GM21423 (cell line): ENCODE results near the gene RARB.

Source experiments
- ATAC-seq: cut with Tn5 transposase; IDR thresholded peaks from one replicate; pipeline ENCODE4 v1.9.1; 2021; ENCODE audit warnings: mild to moderate bottlenecking, moderate library complexity; ENCODE audit not compliant: unreplicated experiment

The RARB gene

GRCh38 chr3:25500706-25501210 is 72.7 kb downstream of the RARB start:
- ATAC-seq, result no peak

DNA sequence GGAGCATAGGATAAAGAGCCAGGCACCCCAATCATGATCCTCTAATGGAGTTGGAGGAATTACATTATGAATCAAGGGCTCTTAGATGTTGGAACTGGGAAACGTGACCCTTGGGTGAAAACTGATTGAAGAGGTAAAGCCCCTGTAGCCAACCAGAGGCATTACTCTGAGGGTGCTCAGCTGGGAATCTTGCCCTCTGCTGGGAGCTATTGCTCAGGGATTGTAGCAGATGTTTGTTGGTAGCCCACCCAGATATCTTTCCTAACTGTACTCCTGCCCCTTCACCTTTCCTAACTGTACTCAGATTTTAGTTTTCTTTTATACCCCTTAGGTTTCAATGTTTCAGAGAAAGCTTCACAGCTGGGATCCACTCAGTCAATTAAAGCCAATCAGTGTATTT is 74.2 kb downstream of the RARB start:
- no peak for ATAC-seq

DNA sequence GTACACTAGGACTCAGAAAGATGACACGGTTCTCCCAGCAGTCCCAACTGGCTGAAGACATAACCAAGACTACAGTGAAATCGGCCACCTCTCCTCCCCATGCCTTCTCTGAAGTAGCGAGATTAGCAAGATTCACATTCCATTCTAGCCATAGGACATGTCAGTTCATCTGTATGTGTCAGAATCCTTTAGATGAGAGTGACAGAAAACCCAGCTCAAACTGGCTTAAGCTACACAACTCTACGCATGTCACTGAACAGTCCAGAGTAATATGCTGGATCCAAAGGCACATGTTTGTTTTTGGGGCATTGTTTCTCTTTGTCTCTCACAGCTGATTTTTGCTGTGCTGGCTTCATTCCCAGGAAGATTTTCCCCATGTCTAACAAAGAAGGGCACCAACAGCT is 75.8 kb downstream of the RARB start:
- no peak for ATAC-seq

GRCh38 chr3:25505581-25505980 is 77.5 kb downstream of the RARB start:
- no peak for ATAC-seq

DNA sequence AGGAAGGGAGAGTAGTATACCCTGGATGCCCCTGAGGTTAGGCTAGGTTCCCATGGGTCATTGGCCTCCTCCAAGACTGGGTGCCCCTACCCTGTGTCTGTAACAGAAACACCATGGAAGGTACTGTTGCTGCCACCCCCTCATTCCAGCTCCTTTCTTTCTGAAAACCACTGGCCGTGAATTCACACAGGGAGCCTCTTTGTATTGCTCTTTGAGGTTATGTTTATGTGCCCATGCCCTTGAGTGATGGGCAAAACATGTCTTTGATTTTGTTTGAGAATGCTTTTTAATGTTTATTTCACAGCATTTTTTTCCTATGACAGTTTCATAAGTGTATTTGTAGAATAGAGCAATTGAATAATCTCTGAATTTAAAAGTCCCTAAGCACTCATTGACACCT is 79.7 kb downstream of the RARB start:
- no peak for ATAC-seq

DNA sequence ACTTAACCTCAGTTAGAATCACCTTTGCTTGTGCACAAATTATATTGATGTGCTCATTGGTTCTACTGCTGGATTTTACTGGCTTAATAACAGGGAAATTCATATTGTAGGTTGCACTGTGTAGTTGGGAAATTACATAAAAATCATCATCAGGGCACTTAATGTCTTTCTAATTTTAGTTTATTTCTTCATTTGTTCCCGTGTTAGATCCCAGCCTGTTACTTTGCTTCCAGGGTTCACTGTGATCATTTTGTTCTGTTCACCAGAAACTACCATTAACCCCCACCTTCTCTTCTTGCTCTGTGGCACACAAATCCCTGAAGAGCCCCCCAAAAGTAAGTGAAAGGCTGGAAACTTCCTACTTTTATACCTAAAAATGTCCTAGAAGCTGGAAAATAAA is 80.4 kb downstream of the RARB start:
- ATAC-seq, result no peak

DNA sequence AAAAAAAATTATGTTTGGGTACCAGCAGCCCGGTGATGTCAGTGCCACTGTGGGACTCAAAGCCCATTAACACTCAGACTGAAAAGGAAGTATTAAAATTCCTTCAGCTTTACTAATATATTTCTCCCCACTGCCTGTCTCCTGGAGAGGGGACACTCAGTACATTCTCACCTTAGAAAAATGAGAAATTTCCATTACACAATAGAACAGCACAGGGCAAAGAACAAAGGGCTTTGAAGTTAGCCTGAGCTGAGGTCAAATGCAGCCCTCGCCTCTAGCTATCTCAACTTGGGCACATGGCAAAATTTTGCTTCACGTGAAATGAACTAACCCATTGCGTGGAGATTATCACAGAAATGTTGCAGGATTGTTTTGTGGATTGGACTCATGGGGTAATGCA is 80.8 kb downstream of the RARB start:
- ATAC-seq, result no peak

GRCh38 chr3:25510797-25511196 is 82.7 kb downstream of the RARB start:
- no peak for ATAC-seq

GRCh38 chr3:25511972-25512721 is 84.1 kb downstream of the RARB start:
- ATAC-seq, result no peak

DNA sequence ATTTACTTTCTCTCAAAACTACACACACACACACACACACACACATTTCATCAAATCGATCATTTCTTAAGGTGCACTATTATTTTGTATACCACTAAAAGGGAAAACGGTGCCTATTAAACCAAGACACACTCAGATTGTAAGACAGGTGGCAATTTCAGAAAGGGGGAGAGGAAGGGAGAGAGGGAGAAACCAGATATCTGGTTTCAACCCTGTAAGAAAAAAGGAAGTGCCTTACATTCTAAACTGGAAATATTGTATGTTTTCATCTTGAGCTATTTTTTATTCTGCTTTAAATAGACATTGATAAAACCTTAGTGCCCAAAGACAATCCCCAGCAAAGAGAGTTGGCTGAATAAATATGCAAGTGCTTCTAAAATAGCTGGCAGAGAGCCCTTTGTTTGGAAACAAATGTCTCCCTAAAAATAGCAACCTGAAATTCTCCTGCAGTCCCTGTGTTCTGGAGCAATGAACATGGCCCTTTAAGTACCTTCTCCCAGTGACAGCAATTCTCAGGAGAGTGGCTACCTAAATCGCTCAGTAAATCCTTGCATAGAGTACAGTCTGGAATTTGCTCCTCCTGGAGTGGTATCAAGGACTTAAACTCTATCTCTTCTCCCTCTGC is 85.7 kb downstream of the RARB start:
- no peak for ATAC-seq

DNA sequence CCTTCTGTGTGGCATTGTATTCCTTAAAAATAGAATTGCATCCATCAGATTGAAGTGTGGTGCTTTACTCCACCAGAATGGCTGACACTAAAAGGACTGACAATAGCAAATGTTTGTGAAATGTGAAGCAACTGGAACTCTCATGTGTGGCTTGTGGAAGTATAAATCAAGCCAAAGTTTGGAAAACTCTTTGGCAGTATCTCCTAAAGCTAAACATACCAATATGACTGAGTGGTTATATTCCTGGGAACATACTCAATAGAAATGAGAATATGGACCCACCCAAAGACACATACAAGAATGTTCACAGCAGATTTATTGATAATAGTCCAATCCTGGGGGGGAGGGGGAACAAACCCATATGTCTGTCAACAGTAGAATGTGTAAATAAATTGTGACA is 87.1 kb downstream of the RARB start:
- no peak for ATAC-seq

DNA sequence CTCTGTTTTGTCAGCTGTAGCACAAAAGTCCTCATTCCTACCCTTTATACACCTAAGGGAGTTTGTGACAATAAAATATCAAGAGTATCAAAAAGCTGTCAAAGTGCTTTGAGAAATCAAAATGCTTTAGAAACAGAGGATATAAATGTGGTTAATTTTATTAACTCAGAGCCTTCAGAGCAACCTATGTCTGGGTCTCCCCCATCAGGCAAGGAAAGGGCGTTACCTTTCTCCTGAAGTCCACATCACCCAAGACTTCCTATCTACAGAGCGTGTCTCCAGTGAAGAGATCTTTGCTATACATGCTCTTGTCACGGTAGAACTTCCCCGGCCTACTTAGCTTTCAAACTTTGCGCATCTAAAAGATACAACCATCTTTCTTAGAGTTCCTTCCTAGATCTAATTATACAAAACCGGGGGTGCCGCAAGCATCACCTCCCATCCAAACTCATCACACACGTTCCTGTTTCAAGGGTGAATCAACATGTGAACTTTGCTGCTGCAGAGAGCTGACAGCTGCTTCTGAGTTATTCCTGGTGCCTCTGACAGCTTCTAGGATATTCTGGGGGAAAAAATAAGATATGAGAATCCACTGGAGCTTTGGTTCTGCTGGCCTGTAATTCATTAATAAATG is 93.0 kb downstream of the RARB start:
- ATAC-seq, result no peak

GRCh38 chr3:25527336-25527735 is 99.3 kb downstream of the RARB start:
- no peak for ATAC-seq

DNA sequence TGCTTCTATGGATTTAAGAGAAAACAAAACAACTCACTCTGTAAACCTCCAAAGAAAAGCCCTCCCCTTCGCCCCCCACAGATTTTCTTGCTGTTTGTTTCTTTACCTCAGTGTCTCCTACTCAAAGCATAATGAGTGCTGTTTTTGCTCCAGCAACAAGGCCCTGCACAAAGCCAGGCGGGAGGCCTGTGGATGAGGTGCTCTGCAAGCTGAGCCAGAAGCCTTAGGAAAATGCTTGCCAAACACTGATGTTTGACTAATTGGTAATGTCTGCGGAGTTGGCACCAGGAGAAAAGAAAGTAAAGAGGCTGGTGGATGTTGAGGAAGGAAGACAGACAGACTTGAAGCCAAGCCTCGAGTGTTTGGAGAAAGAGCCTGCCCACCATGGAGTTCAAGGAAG is 99.7 kb downstream of the RARB start:
- no peak for ATAC-seq

DNA sequence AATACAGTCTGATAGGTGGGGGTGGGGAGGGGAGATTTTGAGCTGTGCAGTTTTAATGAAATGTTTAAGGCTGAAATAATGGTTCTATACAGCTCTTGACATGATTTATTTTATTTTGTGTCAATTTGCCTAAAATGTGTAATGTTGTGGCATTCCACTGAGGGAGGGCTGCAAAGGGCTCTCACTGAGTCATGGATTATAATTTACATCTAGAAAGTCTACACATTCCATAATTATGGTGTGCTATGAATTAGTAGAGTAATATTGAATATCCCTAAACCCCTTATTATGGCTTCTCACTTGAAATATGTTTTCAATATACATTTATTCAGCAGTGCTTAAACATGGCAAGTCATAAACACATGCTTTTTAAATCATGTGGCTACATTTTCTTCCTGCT is 103.9 kb downstream of the RARB start:
- ATAC-seq, result no peak

DNA sequence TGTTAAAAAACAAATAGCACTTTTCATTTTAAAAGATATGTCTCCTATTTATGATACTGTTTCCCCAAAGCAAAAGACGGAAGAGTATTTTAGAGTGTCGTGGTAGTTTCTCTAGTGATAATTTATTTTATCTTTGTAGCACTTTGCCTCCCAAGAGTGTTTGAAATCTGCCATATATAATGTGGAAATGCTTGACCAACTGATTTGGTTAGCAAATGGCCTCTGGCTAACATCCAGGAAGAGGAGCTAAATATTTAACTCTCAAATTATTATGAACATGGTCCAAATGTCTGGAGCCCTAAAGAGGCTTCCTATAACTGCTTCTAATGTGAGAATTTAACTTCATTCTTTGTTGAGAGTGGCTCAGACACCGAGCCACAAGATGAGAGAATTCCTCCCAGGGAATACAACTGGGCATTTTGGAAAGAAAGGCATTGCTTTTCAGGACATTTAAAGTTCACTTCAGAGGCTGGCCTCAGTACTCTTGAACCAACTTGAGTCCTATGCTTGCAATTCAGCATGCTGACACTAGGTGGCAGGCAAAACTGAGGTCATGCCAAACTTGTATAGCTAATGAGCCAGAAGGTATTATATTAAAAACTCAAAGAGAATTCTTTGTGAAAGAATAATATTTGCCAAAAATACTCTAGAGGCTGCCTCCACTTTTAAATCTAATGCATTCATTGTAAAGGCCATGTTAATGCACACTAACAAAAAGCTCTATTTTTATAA is 104.5 kb downstream of the RARB start:
- no peak for ATAC-seq

GRCh38 chr3:25533399-25533798 is 105.3 kb downstream of the RARB start:
- no peak for ATAC-seq

DNA sequence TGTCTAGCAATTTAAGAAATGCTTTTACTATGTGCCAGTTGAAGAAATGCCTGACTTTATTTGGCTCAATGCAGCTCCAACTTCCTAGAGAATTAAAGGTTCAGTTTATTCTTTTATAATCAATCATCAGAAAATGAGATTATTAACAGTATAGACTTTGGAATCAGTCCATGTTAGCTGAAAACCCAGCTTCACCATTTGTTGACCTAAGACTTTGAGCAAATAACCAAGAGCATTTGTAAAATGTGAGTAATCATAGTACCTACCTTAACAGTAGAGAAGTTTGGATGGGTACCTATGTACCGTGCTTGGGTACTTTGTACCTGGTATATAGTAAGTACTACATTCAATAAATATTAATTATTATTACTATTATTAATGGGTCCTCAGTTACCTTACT is 105.9 kb downstream of the RARB start:
- no peak for ATAC-seq

DNA sequence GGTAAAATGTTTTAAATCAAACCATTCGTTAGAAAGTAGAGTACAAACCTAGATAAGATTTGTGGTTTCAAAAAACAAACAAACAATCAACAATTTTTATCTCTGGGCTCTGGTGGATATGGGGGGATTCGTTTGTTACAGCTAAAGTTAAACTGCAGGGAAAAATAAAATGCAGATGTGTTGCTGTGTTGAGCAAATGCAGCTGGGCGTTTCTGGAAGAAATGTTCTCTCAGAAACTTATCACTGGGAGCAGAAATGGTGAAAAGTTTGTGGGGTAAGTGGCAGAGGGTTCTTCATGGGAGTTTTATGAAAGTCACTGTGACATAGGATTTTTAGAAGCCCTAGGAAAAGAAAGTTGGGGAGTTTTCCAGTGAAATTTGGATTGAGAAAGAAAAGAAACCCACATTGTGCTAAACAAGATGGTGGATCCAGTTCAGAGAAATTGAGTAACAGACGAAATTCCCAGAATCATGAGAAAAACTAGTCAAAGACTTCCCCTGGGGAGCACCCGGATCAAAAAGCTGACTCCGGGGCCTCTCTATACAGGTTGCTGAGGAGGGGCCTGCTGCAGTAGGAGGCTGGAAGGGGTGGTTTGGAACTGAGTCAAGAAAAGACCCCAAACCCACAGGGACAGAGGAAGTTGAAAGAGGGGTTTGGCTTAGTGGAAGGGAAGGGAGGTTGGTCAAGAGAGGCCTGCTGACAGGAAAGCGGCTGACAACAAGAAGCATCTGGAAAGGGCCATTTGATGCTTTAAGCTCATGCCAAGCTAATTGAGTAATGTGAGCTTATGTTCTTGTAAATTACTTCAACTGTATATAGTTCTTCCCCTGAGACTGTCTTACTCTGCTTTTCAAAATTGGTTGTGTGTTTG is 108.7 kb downstream of the RARB start:
- ATAC-seq, result no peak

- ATAC-seq, result no peak
These were observed 109.5 kb downstream of the RARB start for GRCh38 chr3:25537516-25537915.

GRCh38 chr3:25540273-25540672 is 112.2 kb downstream of the RARB start:
- ATAC-seq, result no peak
